AG20443 (cell line): Measurements from ENCODE around the gene MCM5.
A peak's percentile ranks its signal among the peaks of the same experiment; 100 is the strongest.
"Not testable (repeated sequence)": the region's sequence is repeated elsewhere in the genome, so short reads cannot be mapped to it uniquely, and the experiment has no call there.

ENCODE experiments used
- DNase-seq: peaks from one replicate; pipeline ENCODE4 v3.0.0; 2012; ENCODE audit warnings: low spot score, mixed read lengths

Gene MCM5

DNA sequence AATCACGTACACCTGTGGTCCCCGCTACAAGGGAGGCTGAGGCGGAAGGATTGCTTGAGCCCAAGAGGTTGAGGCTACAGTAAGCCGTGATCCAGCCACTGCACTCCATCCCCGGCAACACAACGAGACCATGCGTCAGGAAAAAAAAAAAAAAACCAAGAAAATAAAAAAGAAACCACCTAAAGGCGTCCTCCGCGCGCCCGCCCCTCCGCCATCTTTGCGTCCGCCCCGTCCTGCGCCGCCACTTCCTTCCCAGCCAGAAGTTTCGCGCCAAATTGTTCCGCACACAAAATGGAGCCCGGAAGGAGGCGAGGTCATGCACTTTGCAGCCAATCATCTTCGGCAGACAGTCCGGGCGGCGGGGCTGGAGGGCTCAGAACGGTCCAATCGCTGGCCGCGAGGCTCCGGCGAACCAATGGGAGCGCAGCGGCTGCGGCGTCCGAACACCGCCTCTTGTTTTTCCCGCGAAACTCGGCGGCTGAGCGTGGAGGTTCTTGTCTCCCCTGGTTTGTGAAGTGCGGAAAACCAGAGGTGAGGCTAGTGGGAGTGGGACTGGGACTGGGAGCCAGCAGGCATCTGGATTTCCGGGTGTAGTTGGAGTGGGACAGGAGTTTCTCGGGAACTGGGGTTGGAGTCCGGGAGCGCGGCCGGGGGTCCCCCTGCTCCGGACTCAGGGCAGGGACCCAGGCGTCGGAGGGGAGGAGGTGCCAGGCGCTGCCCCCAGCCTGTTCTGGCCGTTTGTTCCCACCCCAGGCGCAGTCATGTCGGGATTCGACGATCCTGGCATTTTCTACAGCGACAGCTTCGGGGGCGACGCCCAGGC is at the start of gene MCM5:
Gene MCM5 (plus strand): TSS at position 463 of the 823 bp plus-strand sequence. CDS start 299 bp downstream, at position 762.
- DNase-seq = peak; percentile 99

DNA sequence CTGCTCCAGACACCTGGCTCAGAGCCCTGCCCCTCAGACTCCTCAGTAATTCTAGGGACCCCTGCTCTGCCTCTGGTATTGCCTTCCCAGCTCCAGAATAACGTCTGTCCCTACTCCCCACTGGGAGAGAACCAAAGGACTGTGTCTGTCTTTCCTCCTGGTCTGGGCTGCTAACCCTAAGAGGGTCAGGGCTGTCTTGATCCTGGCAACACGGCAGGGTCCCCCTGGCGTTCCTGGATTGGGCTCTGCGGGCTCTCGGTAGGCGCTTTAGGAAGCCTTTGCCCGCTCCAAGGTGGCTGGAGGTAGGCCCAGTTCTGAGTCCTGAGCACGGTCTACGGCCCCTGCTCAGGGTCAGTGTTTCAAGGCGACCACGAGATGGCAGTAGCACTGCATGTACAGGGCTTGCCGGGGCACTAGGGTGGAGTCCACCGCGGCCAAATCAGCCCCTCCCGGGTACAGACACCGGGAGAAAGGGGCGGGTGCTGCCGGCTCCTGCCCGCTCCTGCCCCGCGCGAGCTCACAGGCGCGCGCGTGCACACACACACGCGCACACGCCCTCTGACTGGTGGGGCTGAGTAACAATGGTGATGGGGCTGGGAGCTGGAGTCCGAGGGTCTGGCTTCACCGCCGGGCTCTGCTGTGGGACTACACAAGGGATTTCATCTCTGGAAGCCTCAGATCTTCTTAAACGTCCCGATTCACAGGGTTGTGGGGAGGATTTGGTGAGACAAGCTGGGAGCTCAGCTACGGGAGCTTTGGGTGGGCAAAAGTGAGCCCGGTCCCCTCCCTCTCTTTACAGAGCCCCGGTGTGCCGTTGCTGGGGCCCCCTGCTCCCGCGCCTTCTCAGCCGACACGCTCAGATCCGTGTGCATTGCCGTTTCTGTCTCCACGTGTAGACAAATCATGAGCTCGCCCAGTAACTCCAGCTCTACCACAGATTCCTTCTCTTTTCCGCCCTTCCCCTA is 49.1 kb upstream of the MCM5 start:
- peak; percentile 96 for DNase-seq

DNA sequence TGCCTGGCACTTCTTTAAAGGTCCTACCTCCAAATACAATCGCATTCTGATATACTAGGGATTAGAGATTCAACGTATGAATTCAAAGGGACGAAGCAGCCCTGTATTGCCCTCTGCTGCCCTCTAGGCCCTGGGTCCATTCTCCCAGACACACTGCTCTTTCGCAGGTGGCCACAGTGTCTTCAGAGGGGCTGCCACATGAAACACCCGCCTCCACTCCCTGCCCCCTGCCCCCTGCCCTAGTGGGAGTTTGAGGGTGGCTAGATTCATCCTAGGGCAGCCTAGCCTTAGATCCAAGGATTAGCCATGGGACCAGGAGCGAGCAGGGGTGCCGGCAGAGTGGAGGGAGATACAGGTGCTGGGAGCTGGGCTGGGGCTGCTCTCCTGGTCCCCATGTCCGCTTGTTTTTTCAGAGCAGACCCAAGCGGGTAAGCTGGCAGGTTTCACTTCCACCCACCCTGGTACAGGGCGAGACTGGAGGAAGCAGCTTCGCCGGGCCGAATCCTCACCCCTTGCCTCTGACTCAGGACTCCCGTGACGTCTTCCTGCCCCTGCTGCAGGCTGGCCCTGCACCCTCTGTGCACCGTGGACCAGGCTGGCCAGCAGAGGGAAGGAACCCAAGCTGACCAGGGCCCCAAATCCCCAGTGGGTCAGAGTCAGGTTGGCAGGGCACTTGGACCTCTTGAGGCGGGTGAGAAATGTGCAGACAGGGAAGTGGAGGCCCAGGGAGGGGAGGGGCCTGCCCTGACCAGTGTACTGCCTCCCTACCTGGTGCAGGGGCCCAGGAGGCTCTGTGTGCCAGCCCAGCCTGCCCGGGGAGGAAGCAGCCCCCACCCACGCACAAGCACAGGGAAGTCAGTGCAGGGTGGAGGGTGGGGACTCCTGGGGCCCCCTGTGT is 47.5 kb upstream of the MCM5 start:
- DNase-seq = peak; percentile 70

DNA sequence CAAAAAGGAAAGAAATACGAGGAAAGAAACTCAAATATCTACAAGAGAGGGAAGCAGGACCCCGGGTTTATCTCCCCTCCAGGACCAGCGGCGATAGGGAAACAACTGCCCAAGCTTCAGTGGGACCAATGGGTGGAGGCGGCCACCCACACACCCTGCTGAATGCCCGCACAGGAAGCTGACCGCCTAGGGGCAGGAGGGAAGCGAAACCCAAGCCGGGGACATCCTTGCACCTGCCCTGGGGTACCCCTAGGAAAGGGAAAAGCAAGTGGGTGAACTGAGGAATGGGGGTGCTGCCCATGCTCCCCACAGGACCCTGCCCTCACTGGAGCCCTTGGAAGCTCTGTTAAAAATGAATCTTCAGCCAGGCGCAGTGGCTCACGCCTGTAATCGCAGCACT is 46.6 kb upstream of the MCM5 start:
- no peak for DNase-seq

DNA sequence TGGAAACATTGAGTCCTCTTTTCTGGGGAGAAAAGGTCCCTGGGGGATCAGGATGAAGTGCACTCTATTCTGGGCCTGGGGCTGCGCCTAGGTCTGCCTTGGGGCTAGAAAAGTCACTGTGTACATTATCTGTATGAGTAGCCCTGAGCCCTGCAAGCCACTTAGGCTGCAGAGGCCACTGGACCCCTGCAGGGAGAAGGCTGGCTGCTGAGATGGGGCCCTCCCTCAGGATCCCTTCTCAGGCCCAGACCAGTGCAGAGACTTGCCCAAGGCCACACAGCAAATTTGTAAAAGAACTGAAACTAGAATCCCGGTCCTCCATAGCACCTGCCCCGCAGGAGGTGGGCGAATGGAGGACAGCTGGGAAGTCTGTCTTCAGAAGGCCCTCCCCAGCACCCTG is 45.9 kb upstream of the MCM5 start:
- no peak for DNase-seq

DNA sequence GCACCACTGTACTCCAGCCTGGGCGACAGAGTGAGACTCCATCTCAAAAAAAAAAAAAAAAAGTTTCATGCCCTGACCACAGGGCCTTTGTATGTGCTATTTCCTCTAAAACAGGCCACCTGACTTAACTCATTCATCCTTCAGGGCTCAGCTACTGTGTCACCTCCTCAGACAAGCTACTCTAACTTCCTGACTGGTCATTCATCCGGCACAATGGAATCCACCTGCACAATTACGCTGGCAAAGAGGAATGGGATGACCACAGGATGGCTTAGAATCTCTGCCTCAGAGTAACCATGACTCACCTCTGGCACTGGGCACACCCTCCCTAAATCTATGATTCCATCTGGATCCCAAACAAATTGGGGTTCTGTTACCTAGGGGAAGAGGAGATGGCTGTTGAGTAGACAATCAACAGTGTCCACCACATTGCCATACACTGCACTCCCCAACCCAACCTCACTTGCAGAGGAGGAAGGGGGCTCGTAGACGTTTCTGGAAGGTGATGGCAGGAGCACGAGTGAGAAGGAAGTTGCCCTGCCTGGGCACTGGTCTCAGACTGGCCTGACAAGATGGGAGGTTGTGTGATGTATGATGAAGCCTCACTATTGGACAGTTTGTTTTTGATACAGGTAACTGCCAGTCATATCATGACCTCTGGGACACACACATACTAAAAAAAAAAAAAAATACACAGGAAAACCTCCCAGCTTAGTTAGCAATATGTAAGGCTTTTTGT is 41.9 kb upstream of the MCM5 start:
- DNase-seq = peak; percentile 45

DNA sequence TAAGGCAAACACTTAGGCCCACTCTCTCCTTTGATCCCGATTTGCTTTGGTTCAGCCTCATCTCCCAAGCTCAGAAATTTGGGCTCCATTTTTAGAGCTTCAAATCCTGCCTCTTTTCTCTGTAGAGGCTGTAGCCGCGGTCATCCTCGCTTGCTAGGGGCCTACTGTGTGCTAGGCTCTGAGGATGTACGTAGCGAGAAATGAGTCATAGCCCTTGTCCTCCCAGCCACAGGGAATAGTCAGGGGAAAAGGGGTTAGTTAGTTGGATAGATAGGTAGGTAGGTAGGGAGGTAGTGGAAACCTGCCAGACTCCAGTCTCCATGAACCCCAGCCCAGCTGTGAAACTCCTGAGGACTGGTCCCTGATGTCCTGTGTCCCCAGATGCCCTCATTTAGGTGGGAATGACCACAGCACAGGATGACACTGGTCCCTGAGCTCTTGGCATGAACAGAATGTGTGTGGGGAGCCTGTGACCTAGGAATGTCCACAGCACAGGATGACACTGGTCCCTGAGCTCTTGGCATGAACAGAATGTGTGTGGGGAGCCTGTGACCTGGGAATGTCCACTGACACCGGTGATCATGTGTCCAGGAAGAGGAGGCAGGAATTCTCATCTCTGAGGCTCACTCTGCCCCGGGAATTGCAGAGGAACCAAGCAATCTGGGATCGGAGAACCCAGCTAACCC is 40.4 kb upstream of the MCM5 start:
- DNase-seq = no peak

DNA sequence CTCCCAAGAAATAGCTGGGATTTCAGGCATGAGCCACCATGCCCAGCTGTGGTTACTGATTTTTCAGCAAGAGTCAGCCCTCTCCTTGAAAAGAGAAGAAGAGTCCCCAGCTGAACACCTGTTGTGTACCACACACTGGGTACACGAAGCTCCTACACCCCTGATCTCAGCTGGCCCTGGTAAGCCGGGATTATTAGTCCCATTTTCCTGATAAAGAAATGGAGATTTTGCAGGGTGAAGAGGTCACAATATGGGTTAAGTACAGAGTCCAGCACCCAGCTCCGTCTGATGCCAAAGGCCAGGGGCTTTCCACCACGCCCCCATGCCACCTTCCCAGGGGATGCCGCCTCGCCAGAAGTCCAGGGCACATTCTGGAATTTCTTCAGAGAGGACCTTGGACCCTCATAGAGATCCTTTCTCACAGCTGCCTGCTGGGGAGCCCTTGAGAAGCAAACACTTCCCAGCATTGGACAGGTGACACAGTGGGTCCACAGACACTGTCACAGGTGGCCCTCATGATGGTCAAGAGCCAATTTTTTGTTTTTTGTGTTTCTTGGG is 38.9 kb upstream of the MCM5 start:
- DNase-seq = no peak

DNA sequence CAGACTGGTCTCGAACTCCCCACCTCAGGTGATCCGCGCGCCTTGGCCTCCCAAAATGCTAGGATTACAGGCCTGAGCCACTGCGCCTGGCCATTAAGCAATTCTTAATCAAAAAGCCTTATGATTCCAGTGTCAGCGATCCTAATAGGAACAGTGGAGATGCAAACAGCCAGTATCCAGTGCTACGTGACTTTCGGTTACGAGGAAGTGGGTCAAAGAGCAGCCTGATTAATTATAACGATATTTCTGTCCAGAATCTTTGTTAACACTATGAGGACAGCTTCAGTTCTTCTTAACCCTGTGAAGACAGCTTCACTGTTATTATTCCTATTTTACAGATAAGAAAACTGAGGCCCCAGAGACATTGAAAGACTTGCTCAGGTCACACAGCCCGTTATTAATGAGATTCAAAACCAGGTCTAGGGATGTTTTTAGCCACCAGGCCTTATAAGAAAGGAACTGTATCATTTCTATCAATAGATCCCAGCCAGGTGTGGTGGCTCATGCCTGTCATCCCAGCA is 36.3 kb upstream of the MCM5 start:
- DNase-seq = no peak

DNA sequence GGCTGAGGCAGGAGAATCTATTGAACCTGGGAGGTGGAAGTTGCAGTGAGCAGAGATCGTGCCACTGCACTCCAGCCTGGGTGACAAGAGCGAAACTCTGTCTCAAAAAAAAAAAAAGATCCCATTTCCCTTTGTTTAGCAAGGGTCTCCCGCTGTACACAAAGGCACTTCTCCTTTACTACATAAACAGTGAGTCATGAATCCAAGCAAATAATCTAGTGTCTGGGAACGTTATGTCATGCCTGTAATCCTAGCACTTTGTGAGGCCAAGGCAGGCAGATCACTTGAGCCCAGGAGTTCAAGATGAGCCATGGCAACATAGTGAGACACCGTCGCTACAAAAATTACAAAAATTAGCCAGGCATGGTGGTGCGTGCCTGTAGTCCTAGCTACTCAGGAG is 35.7 kb upstream of the MCM5 start:
- DNase-seq = not testable (repeated sequence)

DNA sequence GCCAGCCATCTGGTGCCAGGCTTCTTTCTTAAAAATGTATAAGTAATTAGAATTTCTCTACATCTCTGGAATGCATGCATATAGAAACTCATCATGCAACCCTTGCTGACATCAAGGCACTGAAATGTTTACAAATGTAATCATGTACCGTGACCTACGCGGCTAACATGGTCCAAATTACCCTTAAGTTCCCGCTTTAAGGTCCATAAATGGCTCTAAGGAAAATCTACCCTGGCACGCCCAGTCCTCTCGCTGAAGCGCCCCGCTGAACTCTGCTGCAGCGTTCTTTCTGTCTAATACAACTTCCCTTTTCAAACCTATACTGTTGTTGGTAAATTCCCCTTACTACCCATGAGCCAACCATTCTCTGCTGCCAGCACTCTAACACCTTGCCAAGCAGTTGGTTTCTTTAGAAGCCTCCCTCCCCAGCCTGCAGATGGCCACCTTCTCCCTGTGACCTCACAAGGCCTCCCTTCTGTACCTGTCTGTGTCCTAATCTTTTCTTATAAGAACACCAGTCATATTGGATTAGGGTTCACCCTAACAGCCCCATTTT is 32.5 kb upstream of the MCM5 start:
- DNase-seq = no peak

DNA sequence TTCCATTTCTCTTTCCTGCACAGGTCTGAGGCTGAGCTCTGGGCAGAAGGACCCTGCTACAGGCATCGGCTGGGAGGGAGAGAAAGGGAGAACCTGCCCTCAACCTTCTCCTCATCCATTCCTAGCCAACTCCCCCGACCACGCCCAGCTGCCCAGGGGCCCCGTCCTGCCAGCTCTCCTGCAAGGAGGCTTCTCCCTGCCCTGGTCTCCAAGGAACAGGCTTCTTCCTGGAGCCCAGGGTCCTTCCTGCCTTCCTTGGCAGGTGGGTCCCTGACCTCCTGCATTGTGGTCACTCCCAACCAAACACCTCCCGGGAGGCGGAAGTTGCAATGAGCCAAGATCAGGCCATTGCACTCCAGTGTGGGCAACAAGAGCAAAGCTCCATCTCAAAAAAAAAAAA is 31.6 kb upstream of the MCM5 start:
- no peak for DNase-seq

DNA sequence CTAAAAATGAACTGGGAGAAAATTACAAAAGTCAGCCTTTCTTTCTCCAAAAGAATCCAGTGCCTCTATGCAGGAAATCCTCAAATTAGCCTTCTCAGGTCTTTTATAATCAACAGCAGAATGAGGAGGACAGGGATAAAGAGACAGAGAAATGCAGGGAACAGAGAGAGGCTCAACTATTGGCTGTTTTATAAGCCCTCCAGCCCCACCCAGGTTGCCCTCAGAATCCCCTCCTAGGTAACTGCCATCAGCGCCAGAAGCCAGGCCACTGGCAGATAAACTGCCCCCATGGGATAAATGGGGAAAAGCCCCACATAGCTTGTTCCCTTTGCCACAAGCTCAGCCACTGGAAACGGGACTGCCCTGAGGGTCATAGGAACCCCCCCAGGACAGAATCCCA is 29.9 kb upstream of the MCM5 start:
- DNase-seq = no peak

DNA sequence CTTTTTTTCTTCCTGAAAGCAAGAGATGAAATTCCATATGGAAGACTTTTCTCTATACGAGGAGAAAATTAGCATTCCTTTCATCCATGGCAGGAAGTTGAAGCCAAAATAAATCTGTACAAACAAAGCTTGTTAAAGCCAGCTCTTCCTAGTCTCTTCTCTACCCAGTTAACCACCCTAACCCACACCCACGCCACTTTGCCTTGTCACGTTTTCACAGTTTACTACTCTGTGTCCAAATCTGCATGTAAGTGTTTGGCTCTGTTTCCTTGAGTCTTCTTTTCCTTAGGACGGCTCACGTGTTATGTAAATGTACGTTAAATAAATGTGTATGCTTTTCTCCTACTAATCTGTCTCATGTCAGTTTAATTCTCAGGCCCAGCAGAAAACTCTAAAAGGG is 26.2 kb upstream of the MCM5 start:
- no peak for DNase-seq

DNA sequence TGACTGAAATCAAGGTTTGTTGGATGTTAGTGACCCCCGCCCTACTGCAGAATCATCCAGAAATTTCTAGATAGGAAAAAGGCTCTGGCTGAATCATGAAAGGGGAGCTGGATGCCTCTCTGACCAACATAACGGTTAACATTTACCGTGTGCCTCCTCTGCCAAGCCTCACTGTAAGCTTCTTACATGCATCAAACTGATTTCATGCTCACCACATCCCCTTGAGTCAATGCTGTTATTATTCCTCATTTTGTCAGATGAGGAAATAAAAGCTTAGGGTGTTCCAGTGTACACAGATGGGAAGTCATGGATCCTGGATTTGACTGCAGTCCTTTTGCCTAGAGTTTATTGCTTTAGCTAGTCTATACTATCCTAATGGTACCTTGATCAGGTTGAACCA is 24.9 kb upstream of the MCM5 start:
- no peak for DNase-seq

DNA sequence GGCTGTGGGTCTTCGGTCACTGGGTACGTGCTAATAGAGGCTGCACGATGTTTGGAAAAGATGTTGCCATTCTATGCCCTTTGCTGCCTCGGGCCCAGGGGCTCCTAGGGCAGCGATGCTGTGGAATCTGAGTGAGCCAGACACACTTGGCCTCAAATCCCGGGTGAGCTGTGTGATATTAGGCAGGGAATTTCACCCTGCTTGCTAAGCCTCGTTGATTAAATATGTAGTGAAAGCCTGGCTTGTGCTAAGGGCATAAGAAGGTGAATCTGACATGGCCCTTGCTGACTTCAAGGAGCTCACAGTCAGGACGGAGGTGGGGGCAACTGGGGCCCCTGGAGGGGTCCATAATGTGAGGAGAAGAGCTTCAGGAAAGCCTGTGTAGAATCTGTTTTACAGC is 24.4 kb upstream of the MCM5 start:
- no peak for DNase-seq

DNA sequence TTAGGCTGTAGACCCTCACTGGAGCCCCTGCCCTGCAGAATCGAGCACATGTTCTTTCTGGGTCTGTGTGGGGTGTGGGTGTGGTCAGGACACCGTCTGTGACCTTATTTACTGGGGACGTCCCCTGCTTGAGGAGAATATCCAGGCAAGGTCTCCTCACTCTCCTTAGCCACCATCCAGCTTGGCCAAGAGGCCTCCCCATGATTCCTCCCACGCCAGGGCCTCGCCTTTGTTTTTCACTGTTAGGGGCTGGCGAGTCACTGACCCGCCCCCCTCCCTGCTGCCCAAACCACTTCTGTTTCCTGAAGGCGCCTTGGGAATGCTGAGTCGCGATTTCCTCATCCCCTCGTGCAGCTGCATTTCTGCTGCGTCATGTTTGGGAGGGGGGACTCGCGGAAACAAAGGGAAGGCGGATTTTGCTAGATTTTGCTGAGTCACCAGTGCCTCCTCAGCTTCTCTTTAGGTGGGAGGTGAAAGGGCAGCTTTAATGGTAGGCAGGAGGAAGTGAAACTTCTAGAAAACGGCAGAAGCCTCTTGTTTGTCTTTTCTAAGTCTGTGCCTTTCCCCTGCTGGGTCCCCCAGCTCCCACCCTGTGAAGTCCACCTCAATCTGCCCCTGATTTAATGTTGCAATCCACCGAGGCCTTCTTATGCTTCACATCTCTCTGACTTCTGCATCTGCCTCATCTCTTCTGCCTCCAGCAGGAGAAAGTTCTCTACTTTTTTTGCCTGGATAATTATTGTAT is 23.0 kb upstream of the MCM5 start:
- DNase-seq = peak; percentile 94

DNA sequence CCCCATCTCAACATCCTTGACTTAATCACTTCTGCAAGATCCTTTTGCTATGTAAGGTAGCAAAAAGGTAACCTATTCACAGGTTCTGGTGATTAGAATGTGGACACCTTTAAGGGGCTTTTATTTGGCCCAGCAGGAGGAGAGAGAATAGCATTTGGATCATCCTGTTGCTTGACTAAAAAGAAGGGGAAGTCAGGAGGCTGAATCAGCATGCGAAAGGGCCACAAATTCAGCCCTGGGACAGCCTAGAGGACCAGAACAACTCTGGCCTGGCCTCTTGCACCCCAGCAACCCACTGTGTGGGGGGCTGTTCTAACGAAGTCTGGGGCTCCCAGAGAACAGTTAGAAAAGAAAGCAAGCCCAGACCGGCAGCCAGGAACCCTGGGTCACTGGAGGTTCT is 22.2 kb upstream of the MCM5 start:
- DNase-seq = no peak

DNA sequence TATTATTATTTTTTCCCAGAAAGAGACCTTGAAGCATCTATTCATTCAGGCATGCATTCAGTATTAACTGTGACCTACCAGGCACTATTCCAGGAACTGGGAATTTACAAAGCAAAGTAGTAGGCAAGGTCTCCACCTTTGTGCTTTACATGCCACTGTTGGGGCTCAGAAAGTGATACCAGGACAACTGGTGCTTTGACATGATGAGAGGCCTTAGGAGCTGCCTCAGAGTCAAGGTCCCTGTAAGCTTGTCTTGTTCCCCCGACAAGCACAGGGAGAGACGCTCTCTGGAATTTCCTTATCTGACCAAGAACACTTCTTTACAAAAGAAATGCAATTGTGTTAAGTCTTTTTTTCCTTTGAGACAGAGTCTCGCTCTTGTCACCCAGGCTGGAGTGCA is 21.3 kb upstream of the MCM5 start:
- no peak for DNase-seq
